Measurements from ENCODE around the gene GALNT9. TPM values are rescaled to one million over a fixed set of nuclear protein-coding genes. Genes with fewer than 3 reads are reported as not detected.

GALNT9 gene
- total RNA-seq, 2 experiments from 2014 or later: not detected

GRCh38 chr12:132315507-132315906, 13.9 kb downstream of the GALNT9 start:
- no peaks in the 10 kb centered on the region for H3K4me1 Mint-ChIP-seq
- POLR2A ChIA-PET: no interaction called here
- no peaks in the 10 kb centered on the region for H3K36me3 Mint-ChIP-seq (ENCODE audit: low read depth)
- no peak for DNase-seq
- CTCF ChIA-PET: no interaction called here
- no peak overlapping the region for H3K4me3 Mint-ChIP-seq
- no peaks in the 10 kb centered on the region for H3K27me3 Mint-ChIP-seq
- peaks cover 19% of the 10 kb centered on the region for H3K9me3 Mint-ChIP-seq
- H3K27ac Mint-ChIP-seq: no peak overlapping the region

GRCh38 chr12:132314516-132315233, 14.7 kb downstream of the GALNT9 start:
- Mint-ChIP-seq H3K4me3 (no peak overlapping the region), H3K27me3 (no peaks in the 10 kb centered on the region), H3K4me1 (no peaks in the 10 kb centered on the region), H3K9me3 (peaks cover 19% of the 10 kb centered on the region), H3K27ac (no peak overlapping the region), H3K36me3 (ENCODE audit: low read depth) (no peaks in the 10 kb centered on the region)
- ChIA-PET CTCF (no interaction called here), POLR2A (no interaction called here)
- DNase-seq: no peak

- ChIA-PET POLR2A (no interaction called here), CTCF (no interaction called here)
- Mint-ChIP-seq H3K9me3 (peaks cover 24% of the 10 kb centered on the region), H3K36me3 (ENCODE audit: low read depth) (no peaks in the 10 kb centered on the region), H3K4me3 (no peak overlapping the region), H3K27me3 (no peaks in the 10 kb centered on the region), H3K4me1 (no peaks in the 10 kb centered on the region), H3K27ac (no peak overlapping the region)
- DNase-seq: no peak
Measured at GRCh38 chr12:132314035-132314434, 15.4 kb downstream of the GALNT9 start.

GRCh38 chr12:132313182-132313581, 16.2 kb downstream of the GALNT9 start:
- POLR2A ChIA-PET: no interaction called here
- Mint-ChIP-seq H3K9me3 (peaks cover 24% of the 10 kb centered on the region), H3K36me3 (ENCODE audit: low read depth) (no peaks in the 10 kb centered on the region), H3K4me1 (no peaks in the 10 kb centered on the region), H3K27me3 (no peaks in the 10 kb centered on the region), H3K4me3 (no peak overlapping the region), H3K27ac (no peak overlapping the region)
- CTCF ChIA-PET: no interaction called here
- DNase-seq: no peak

GRCh38 chr12:132312516-132312915, 16.9 kb downstream of the GALNT9 start:
- ChIA-PET POLR2A (no interaction called here), CTCF (interaction anchor here (0.7 kb wide), 1 partner anchor 1361 kb away, joined by 3 read pairs; no protein-coding TSS in a partner anchor)

GRCh38 chr12:132311201-132311915, 18.0 kb downstream of the GALNT9 start:
- no peaks in the 10 kb centered on the region for H3K4me1 Mint-ChIP-seq
- ChIA-PET POLR2A (no interaction called here), CTCF (no interaction called here)
- no peaks in the 10 kb centered on the region for H3K36me3 Mint-ChIP-seq (ENCODE audit: low read depth)
- H3K27me3 Mint-ChIP-seq: no peaks in the 10 kb centered on the region
- no peak overlapping the region for H3K4me3 Mint-ChIP-seq
- no peak for DNase-seq
- H3K27ac Mint-ChIP-seq: no peak overlapping the region
- H3K9me3 Mint-ChIP-seq: peaks cover 24% of the 10 kb centered on the region

More at GRCh38 chr12:132312516-132312915, 16.9 kb downstream of the GALNT9 start:
- Mint-ChIP-seq H3K4me1 (no peaks in the 10 kb centered on the region), H3K9me3 (peaks cover 24% of the 10 kb centered on the region), H3K27ac (no peak overlapping the region), H3K27me3 (no peaks in the 10 kb centered on the region), H3K36me3 (ENCODE audit: low read depth) (no peaks in the 10 kb centered on the region), H3K4me3 (no peak overlapping the region)
- no peak for DNase-seq

- Mint-ChIP-seq H3K9me3 (peaks cover 24% of the 10 kb centered on the region), H3K27me3 (no peaks in the 10 kb centered on the region), H3K36me3 (ENCODE audit: low read depth) (no peaks in the 10 kb centered on the region), H3K4me3 (no peak overlapping the region), H3K4me1 (no peaks in the 10 kb centered on the region), H3K27ac (no peak overlapping the region)
- ChIA-PET CTCF (interaction anchor here (0.6 kb wide), 1 partner anchor 950 kb away, joined by 3 read pairs; no protein-coding TSS in a partner anchor), POLR2A (no interaction called here)
- DNase-seq: no peak
Measured at GRCh38 chr12:132310181-132311040, 19.0 kb downstream of the GALNT9 start.

- Mint-ChIP-seq H3K36me3 (ENCODE audit: low read depth) (no peaks in the 10 kb centered on the region), H3K4me1 (no peaks in the 10 kb centered on the region), H3K27me3 (no peaks in the 10 kb centered on the region), H3K9me3 (peaks cover 24% of the 10 kb centered on the region), H3K4me3 (no peak overlapping the region), H3K27ac (no peak overlapping the region)
- CTCF ChIA-PET: no interaction called here
- POLR2A ChIA-PET: no interaction called here
- no peak for DNase-seq
Measured at GRCh38 chr12:132309596-132310086, 19.7 kb downstream of the GALNT9 start.

GRCh38 chr12:132308853-132309595, 20.4 kb downstream of the GALNT9 start:
- no peak for DNase-seq
- Mint-ChIP-seq H3K4me3 (no peak overlapping the region), H3K27me3 (no peaks in the 10 kb centered on the region), H3K36me3 (ENCODE audit: low read depth) (no peaks in the 10 kb centered on the region), H3K4me1 (no peaks in the 10 kb centered on the region), H3K27ac (no peak overlapping the region), H3K9me3 (peaks cover 21% of the 10 kb centered on the region)
- CTCF ChIA-PET: no interaction called here
- POLR2A ChIA-PET: no interaction called here

GRCh38 chr12:132307976-132308852, 21.2 kb downstream of the GALNT9 start:
- H3K36me3 Mint-ChIP-seq (ENCODE audit: low read depth): no peaks in the 10 kb centered on the region
- no peaks in the 10 kb centered on the region for H3K4me1 Mint-ChIP-seq
- H3K27me3 Mint-ChIP-seq: no peaks in the 10 kb centered on the region
- POLR2A ChIA-PET: no interaction called here
- H3K4me3 Mint-ChIP-seq: no peak overlapping the region
- H3K9me3 Mint-ChIP-seq: peaks cover 20% of the 10 kb centered on the region
- no peak for DNase-seq
- H3K27ac Mint-ChIP-seq: no peak overlapping the region
- CTCF ChIA-PET: interaction anchor here (1.2 kb wide), 1 partner anchor 10 kb away, joined by 3 read pairs; no protein-coding TSS in a partner anchor

GRCh38 chr12:132306885-132307191, 22.6 kb downstream of the GALNT9 start:
- Mint-ChIP-seq H3K4me3 (no peak overlapping the region), H3K4me1 (no peaks in the 10 kb centered on the region), H3K36me3 (ENCODE audit: low read depth) (no peaks in the 10 kb centered on the region), H3K27me3 (no peaks in the 10 kb centered on the region), H3K9me3 (peaks cover 15% of the 10 kb centered on the region), H3K27ac (no peak overlapping the region)
- CTCF ChIA-PET: no interaction called here
- no peak for DNase-seq
- POLR2A ChIA-PET: no interaction called here

All from activated CD4-positive, alpha-beta T cell treated with anti-CD3 and anti-CD28 coated beads, Interleukin-2, amount 10 ng/mL, durations not matched to agents 7 days and 5 days (primary cell).